OCI-M2 (cell line): ENCODE results near the gene AFAP1.

ENCODE experiments used
- DNase-seq: peaks from one replicate; lab custom pipeline; 2025; ENCODE audit not compliant: unreplicated experiment; lab: John Stamatoyannopoulos, UW

AFAP1 gene

GRCh38 chr4:7894677-7895181, 44.9 kb downstream of the AFAP1 start:
- no peak for DNase-seq

- no peak for DNase-seq
These were observed 45.5 kb downstream of the AFAP1 start for GRCh38 chr4:7894098-7894676.

- no peak for DNase-seq
These were observed 46.1 kb downstream of the AFAP1 start for GRCh38 chr4:7893539-7893938.

GRCh38 chr4:7892212-7893019, 47.2 kb downstream of the AFAP1 start:
- no peak for DNase-seq

- no peak for DNase-seq
These were observed 48.8 kb downstream of the AFAP1 start for GRCh38 chr4:7890635-7891393.

- no peak for DNase-seq
These were observed 52.2 kb downstream of the AFAP1 start for GRCh38 chr4:7887436-7887835.

- DNase-seq: no peak
These were observed 53.4 kb downstream of the AFAP1 start for GRCh38 chr4:7886007-7886973.

GRCh38 chr4:7885216-7886006, 54.2 kb downstream of the AFAP1 start:
- no peak for DNase-seq

- DNase-seq: no peak
These were observed 59.0 kb downstream of the AFAP1 start for GRCh38 chr4:7880683-7881082.

- no peak for DNase-seq
These were observed 60.5 kb downstream of the AFAP1 start for GRCh38 chr4:7879127-7879526.

GRCh38 chr4:7878323-7878722, 61.3 kb downstream of the AFAP1 start:
- DNase-seq: no peak

- no peak for DNase-seq
These were observed 62.5 kb downstream of the AFAP1 start for GRCh38 chr4:7877176-7877575.

- no peak for DNase-seq
These were observed 63.3 kb downstream of the AFAP1 start for GRCh38 chr4:7876201-7876875.

GRCh38 chr4:7874838-7875237, 64.8 kb downstream of the AFAP1 start:
- DNase-seq: no peak

- no peak for DNase-seq
These were observed 65.8 kb downstream of the AFAP1 start for GRCh38 chr4:7873881-7874280.

GRCh38 chr4:7872264-7872771, 67.3 kb downstream of the AFAP1 start:
- no peak for DNase-seq

GRCh38 chr4:7871356-7871755, 68.3 kb downstream of the AFAP1 start:
- no peak for DNase-seq

GRCh38 chr4:7868892-7869471, 70.7 kb downstream of the AFAP1 start:
- no peak for DNase-seq

- DNase-seq: no peak
These were observed 71.3 kb downstream of the AFAP1 start for GRCh38 chr4:7868436-7868775.
